Gastroesophageal sphincter (tissue), 4 donors: Measurements from ENCODE around the gene ZNF44. TPM values are rescaled to one million over a fixed set of nuclear protein-coding genes. Genes with fewer than 3 reads are reported as not detected.

Experiments used
- ATAC-seq: fragments of 150-250 bp; one replicate; pipeline ENCODE4 v1.9.1; 2016; ENCODE audit warnings: mild to moderate bottlenecking, moderate library complexity
- H3K27ac ChIP-seq, 4 donors: fragments of 200-600 bp; sonication (generic) in 3 of 4; 1 replicate in 3 of 4; 2 replicates in 1 of 4; pipeline ENCODE4 v1.5.1; 2016 to 2019
- H3K27me3 ChIP-seq: fragments of 200-600 bp; sonication (generic); one replicate; pipeline ENCODE4 v1.5.1; 2019
- H3K36me3 ChIP-seq, 2 donors: fragments of 200-600 bp; sonication (generic); one replicate each; pipeline ENCODE4 v1.5.1; 2019; ENCODE audit warnings: control low read depth in 1 of 2
- H3K4me1 ChIP-seq, 3 donors: fragments of 200-600 bp; sonication (generic); 1 replicate in 2 of 3; 2 replicates in 1 of 3; pipeline ENCODE4 v1.5.1; 2016 to 2019; ENCODE audit warnings: control low read depth in 2 of 3
- H3K4me3 ChIP-seq, 2 donors: fragments of 200-600 bp; sonication (generic); one replicate each; pipeline ENCODE4 v1.5.1; 2019; ENCODE audit warnings: mild to moderate bottlenecking in 1 of 2, moderate library complexity in 1 of 2
- H3K9me3 ChIP-seq, 3 donors: fragments of 200-600 bp; sonication (generic); one replicate each; pipeline ENCODE4 v1.5.1; 2017 to 2019; ENCODE audit warnings: control low read depth in 2 of 3
- CTCF ChIP-seq, 4 experiments: fragments of 200-600 bp in 2 of 4; fragments of 450-650 bp in 2 of 4; sonication (generic) in 1 of 4; IDR thresholded peaks; one replicate each; pipeline ENCODE4 v1.5.1; 2017 to 2019; ENCODE audit warnings: antibody characterized with exemption in 4 of 4, mild to moderate bottlenecking in 2 of 4, moderate library complexity in 2 of 4
- EP300 ChIP-seq: sonication (generic); formaldehyde crosslinking; IDR thresholded peaks from one replicate; pipeline ENCODE4 v1.6.1; 2017; ENCODE audit warnings: antibody characterized with exemption, mild to moderate bottlenecking
- POLR2A ChIP-seq, 2 donors: fragments of 450-650 bp; IDR thresholded peaks; one replicate each; pipeline ENCODE4 v1.6.1; 2017; ENCODE audit warnings: antibody characterized with exemption in 2 of 2, mild to moderate bottlenecking in 2 of 2, moderate library complexity in 1 of 2
- POLR2AphosphoS5 ChIP-seq: sonication (generic); formaldehyde crosslinking; IDR thresholded peaks from one replicate; pipeline ENCODE4 v1.6.1; 2017; ENCODE audit warnings: antibody characterized with exemption
- WGBS, 2 donors: methylation state at CpG; one replicate each; pipeline ENCODE4 v1.1.5; 2018; ENCODE audit warnings: low coverage in 1 of 2; 5-methylcytosine and 5-hydroxymethylcytosine counted together
- total RNA-seq, 4 donors: library from RNA; depleted of rRNA; stranded (reverse); fragments of >200 nt; gene quantifications; one replicate each; pipeline ENCODE4 v1.1.0, GENCODE V29; 2016

Gene ZNF44
- total RNA-seq, 4 donors from 2014 or later: 10.1 to 14.6 (median 11.3) TPM

DNA sequence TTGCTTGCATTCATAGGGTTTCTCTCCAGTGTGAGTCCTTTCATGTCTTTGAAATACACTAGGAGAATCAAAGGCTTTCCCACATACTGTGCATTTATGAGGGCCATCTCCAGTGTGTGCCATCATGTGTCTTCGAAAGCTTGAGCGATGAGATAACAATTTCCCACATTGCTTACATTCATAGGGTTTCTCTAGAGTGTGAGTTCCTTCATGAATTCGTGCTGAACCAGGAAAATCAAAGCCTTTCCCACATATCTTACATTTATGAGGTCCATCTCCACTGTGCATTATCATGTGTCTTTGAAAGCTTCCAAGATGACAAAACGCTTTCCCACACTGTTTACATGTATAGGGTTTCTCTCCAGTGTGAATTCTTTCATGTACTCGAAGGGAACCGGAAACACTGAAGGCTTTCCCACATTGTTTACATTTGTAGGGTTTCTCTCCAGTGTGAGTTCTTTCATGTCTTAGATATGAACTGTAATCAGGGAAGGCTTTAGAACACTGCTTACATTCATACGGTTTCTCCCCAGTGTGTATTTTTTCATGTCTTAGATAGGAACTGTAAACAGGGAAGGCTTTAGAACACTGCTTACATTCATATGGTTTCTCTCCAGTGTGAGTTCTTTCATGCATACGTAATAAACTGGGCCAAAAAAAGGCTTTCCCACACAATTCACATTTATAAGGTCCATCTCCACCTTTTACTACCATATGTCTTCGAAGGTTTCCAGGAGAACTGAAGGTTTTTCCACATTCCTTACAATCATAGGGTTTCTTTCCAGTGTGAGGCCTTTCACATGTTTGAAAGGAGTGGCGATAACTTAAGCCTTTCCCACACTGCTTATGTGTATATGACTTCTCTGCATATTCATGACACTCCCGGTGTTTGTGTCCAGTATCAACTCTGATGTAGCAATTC is 21.4 kb downstream of the ZNF44 start:
- Histone ChIP-seq H3K27ac (no peak overlapping the region), H3K4me1 (no peaks in the 10 kb centered on the region), H3K27me3 (no peaks in the 10 kb centered on the region), H3K36me3 (peaks cover 9 to 82% of the 10 kb centered on the region in 2 donors), H3K4me3 (no peak overlapping the region), H3K9me3 (peaks cover 0 to 67% (median 0%) of the 10 kb centered on the region in 3 donors)
- TF ChIP-seq POLR2AphosphoS5: no peak
- no peak for TF ChIP-seq CTCF (IDR thresholded peaks at IDR 0.05)
- TF ChIP-seq POLR2A (IDR thresholded peaks at IDR 0.05): no peak
- TF ChIP-seq EP300: no peak
- WGBS, 2 donors: 93 to 98% methylated on average over 9 to 11 of the region's 11 CpGs
- no peak for ATAC-seq

DNA sequence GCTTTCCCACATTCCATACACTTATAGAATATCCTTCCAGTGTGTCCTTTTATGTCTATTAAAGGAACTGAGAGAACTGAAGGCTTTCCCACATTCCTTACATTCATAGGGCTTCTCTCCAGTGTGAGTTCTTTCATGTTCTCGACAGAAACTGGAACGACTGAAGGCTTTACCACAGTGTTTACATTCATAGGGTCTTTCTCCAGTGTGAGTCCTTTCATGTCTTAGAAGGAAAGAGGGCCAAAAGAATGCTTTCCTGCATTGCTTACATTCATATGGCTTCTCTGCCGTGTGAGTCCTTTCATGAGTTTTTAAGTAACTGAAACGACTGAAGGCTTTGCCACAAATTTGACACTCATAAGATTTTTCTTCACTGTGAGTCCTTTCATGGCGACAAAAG is 22.3 kb downstream of the ZNF44 start:
- TF ChIP-seq CTCF (IDR thresholded peaks at IDR 0.05) (no peak), POLR2A (IDR thresholded peaks at IDR 0.05) (no peak)

GRCh38 chr19:12270854-12271253 is 23.8 kb downstream of the ZNF44 start:
- Histone ChIP-seq H3K4me3 (no peak overlapping the region), H3K4me1 (no peaks in the 10 kb centered on the region), H3K27ac (no peak overlapping the region), H3K9me3 (peaks cover 0 to 61% (median 0%) of the 10 kb centered on the region in 3 donors), H3K36me3 (peaks cover 9 to 67% of the 10 kb centered on the region in 2 donors), H3K27me3 (no peaks in the 10 kb centered on the region)
- TF ChIP-seq POLR2AphosphoS5 (no peak), CTCF (IDR thresholded peaks at IDR 0.05) (no peak), EP300 (no peak), POLR2A (IDR thresholded peaks at IDR 0.05) (no peak)
- no peak for ATAC-seq
- 100% methylated on average over 2 of the region's 2 CpGs for WGBS, 2 donors

More for the DNA sequence above, 22.3 kb downstream of the ZNF44 start:
- Histone ChIP-seq H3K27ac (no peak overlapping the region), H3K4me3 (no peak overlapping the region), H3K36me3 (peaks cover 9 to 76% of the 10 kb centered on the region in 2 donors), H3K4me1 (no peaks in the 10 kb centered on the region), H3K27me3 (no peaks in the 10 kb centered on the region), H3K9me3 (peaks cover 0 to 60% (median 0%) of the 10 kb centered on the region in 3 donors)
- ATAC-seq: no peak
- 97 to 100% methylated on average over 4 to 5 of the region's 5 CpGs for WGBS, 2 donors

DNA sequence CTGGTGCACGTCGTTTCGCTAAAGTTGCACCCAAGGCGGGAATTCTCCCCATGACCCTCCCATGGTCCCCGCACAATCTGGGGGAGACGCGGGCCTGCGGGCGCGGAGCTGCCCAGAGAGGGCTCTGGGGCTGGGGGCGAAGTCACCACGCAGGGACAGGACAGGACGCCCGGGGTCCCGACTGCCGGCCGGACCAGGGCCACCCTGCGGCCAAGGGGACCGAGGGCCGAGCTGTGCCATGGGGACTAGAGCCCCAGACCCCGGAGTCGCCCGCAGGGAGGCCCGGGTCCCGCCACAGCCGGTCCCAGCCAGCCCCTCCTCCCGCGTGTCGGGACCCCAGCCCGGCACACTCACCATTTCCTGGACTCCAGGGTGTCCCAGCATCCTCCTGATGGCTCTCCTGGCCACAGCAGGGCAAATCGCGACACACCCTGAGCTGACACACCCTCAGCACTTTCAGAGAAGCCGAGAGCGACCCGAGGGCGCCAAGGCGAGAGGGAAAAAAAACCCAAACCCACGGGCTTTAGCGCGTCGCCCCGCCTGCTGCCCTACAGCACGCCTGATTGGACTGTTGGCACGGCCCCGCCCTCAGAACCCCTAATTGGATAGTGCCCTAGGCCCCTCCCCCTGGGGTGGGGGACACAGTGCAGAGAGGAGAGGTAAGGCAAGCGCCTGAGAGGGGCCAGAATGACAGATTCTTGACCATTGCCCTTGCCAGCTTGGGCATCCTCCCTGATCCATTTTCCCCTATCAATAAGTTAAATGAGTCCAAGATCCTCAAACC is 28.6 kb downstream of the ZNF44 start:
- TF ChIP-seq POLR2AphosphoS5: no peak
- no peak for TF ChIP-seq CTCF (IDR thresholded peaks at IDR 0.05)
- no peak for TF ChIP-seq EP300
- no peak for TF ChIP-seq POLR2A (IDR thresholded peaks at IDR 0.05)
- Histone ChIP-seq H3K27me3 (no peaks in the 10 kb centered on the region), H3K4me3 (no peak overlapping the region), H3K36me3 (peaks cover 0 to 21% of the 10 kb centered on the region in 2 donors), H3K27ac (no peak overlapping the region), H3K4me1 (no peaks in the 10 kb centered on the region), H3K9me3 (peaks cover 0 to 26% (median 0%) of the 10 kb centered on the region in 3 donors)
- 71 to 88% methylated on average over 8 to 18 of the region's 46 CpGs for WGBS, 2 donors
- ATAC-seq: no peak
